Parathyroid adenoma (tissue), 2 donors: ENCODE results near the gene PTGES3.

Experiments
- H2AFZ ChIP-seq: fragments of 300-600 bp; sonication (generic); one replicate; pipeline ENCODE4 v1.7.0; 2017; ENCODE audit warnings: antibody characterized with exemption, mild to moderate bottlenecking
- H3K27ac ChIP-seq: fragments of 300-600 bp; sonication (generic); one replicate; pipeline ENCODE4 v1.7.0; 2017
- H3K27me3 ChIP-seq: fragments of 300-600 bp; sonication (generic); one replicate; pipeline ENCODE4 v1.7.0; 2017; ENCODE audit warnings: low read length; ENCODE audit not compliant: control insufficient read depth, insufficient read depth
- H3K36me3 ChIP-seq: fragments of 300-600 bp; sonication (generic); one replicate; pipeline ENCODE4 v1.7.0; 2017; ENCODE audit warnings: low read length; ENCODE audit not compliant: control insufficient read depth, insufficient read depth
- H3K4me1 ChIP-seq: fragments of 300-600 bp; sonication (generic); one replicate; pipeline ENCODE4 v1.7.0; 2017; ENCODE audit warnings: control low read depth
- H3K4me2 ChIP-seq: fragments of 300-600 bp; sonication (generic); one replicate; pipeline ENCODE4 v1.7.0; 2017; ENCODE audit warnings: low read length
- H3K4me3 ChIP-seq: fragments of 300-600 bp; sonication (generic); one replicate; pipeline ENCODE4 v1.7.0; 2017; ENCODE audit warnings: low read depth, low read length
- H3K79me2 ChIP-seq: fragments of 300-600 bp; sonication (generic); one replicate; pipeline ENCODE4 v1.7.0; 2017; ENCODE audit warnings: control low read depth
- H3K9ac ChIP-seq: fragments of 300-600 bp; sonication (generic); one replicate; pipeline ENCODE4 v1.7.0; 2017; ENCODE audit warnings: mild to moderate bottlenecking
- H3K9me3 ChIP-seq: fragments of 300-600 bp; sonication (generic); one replicate; pipeline ENCODE4 v1.7.0; 2017; ENCODE audit warnings: low read length; ENCODE audit not compliant: control insufficient read depth
- TF ChIP-seq, protein P1 (sequence below): fragments of 300-600 bp; sonication (generic); IDR thresholded peaks from one replicate; pipeline ENCODE4 v1.7.0; 2017; ENCODE audit warnings: antibody characterized with exemption, mild to moderate bottlenecking
- donor health status: primary hyperparathyroidism.

Gene PTGES3

DNA sequence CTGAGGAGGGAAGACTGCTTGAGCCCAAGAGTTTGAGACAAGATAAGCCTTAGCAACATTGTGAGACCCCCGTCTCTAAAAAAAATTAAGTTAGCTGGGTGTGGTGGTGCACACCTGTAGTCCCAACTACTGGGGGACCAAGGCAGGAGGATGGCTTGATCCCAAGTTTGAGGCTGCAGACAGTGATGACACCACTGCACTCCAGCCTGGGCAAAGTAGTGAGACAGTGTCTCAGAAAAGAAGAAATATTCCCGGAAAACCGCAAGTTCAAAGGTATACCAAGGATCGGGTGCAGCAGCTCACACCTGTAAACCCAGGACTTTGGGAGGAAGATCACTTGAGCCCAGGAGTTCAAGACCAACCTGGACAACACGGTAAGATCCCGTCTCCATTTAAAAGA lies 5.8 kb downstream of the PTGES3 start:
- Histone ChIP-seq H2AFZ (no peak overlapping the region), H3K9ac (no peak overlapping the region), H3K9me3 (no peaks in the 10 kb centered on the region), H3K79me2 (peaks cover 67% of the 10 kb centered on the region), H3K4me1 (no peaks in the 10 kb centered on the region), H3K4me3 (no peak overlapping the region), H3K36me3 (no peaks in the 10 kb centered on the region), H3K27ac (no peak overlapping the region), H3K27me3 (no peaks in the 10 kb centered on the region), H3K4me2 (no peak overlapping the region)
- TF ChIP-seq, protein P1, sequence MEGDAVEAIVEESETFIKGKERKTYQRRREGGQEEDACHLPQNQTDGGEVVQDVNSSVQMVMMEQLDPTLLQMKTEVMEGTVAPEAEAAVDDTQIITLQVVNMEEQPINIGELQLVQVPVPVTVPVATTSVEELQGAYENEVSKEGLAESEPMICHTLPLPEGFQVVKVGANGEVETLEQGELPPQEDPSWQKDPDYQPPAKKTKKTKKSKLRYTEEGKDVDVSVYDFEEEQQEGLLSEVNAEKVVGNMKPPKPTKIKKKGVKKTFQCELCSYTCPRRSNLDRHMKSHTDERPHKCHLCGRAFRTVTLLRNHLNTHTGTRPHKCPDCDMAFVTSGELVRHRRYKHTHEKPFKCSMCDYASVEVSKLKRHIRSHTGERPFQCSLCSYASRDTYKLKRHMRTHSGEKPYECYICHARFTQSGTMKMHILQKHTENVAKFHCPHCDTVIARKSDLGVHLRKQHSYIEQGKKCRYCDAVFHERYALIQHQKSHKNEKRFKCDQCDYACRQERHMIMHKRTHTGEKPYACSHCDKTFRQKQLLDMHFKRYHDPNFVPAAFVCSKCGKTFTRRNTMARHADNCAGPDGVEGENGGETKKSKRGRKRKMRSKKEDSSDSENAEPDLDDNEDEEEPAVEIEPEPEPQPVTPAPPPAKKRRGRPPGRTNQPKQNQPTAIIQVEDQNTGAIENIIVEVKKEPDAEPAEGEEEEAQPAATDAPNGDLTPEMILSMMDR, result no peak

DNA sequence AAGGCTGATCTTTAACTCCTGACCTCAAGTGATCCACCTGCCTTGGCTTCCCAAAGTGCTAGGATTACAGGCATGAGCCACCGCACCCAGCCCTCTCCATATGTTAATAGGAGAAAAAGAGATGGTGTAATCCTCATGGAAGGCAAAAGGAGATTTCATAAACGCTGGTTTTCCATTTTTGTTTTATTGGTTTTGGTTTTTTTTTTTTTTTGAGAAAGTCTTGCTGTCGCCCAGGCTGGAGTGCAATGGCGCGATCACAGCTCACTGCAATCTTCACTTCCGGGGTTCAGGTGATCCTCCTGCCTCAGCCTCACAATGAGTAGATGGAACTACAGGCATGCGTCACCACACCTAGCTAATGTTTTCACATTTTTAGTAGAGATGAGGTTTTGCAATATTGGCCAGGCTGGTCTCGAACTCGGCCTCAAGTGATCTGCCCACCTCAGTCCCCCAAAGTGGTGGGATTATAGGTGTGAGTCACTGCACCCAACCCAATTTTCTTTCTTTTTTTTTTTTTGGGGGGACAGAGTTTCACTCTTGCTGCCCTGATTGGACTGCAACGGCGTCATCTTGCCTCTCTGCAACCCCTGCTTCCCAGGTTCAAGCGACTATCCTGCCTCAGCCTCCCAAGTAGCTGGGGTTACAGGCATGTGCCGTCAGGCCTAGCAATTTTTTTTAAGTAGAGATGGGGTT lies 8.1 kb downstream of the PTGES3 start:
- Histone ChIP-seq H3K27ac (no peak overlapping the region), H3K79me2 (peaks cover 79% of the 10 kb centered on the region), H3K36me3 (no peaks in the 10 kb centered on the region), H3K4me3 (no peak overlapping the region), H3K4me1 (no peaks in the 10 kb centered on the region), H3K9me3 (no peaks in the 10 kb centered on the region), H3K4me2 (no peak overlapping the region), H3K9ac (no peak overlapping the region), H3K27me3 (no peaks in the 10 kb centered on the region), H2AFZ (no peak overlapping the region)
- TF ChIP-seq, protein P1, result no peak

DNA sequence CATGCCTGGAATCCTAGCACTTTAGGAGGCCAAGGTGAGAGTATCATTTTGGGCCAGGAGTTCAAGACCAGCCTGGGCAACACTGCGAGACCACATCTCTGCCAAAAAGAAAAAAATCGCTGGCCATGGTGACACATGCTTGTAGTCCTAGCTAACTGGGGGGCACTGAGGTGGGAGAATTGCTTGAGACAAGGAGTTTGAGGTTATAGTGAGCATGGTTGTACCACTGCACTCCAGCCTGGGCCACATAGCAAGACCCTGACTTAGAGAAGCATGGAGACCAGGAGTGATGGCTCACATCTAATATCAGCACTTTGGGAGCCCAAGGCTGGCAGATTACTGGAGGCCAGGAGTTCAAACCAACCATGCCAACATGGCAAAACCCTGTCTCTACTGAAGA lies 9.2 kb downstream of the PTGES3 start:
- TF ChIP-seq, protein P1, result no peak
- no peak overlapping the region for H3K27ac ChIP-seq
- no peak overlapping the region for H3K4me3 ChIP-seq
- no peak overlapping the region for H2AFZ ChIP-seq
- no peak overlapping the region for H3K4me2 ChIP-seq
- H3K36me3 ChIP-seq, result no peaks in the 10 kb centered on the region
- no peaks in the 10 kb centered on the region for H3K9me3 ChIP-seq
- no peaks in the 10 kb centered on the region for H3K4me1 ChIP-seq
- H3K27me3 ChIP-seq, result no peaks in the 10 kb centered on the region
- H3K9ac ChIP-seq, result no peak overlapping the region
- H3K79me2 ChIP-seq, result peaks cover 77% of the 10 kb centered on the region

DNA sequence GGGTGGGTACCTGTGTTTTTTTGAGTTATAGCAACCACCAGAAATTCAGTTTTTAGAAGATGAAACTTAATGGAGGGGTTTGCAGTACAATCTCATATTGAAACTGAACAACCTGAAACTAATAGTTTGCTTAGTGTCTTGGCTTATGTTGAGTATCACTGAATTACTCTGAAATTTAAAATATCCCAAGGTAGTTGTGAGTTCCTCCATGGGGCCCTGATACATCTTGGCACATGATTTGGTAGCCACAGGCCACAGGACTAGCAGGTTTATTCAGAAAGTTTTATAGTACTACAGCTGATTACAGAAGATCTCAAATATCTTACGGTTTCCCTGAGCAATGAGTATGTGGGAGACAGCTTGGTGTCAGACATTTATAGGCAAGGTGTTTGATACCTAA lies 10.4 kb downstream of the PTGES3 start:
- peaks cover 83% of the 10 kb centered on the region for H3K79me2 ChIP-seq
- no peaks in the 10 kb centered on the region for H3K36me3 ChIP-seq
- no peaks in the 10 kb centered on the region for H3K9me3 ChIP-seq
- H3K27ac ChIP-seq, result no peak overlapping the region
- no peaks in the 10 kb centered on the region for H3K27me3 ChIP-seq
- TF ChIP-seq, protein P1, result no peak
- H3K4me1 ChIP-seq, result peaks cover 2% of the 10 kb centered on the region
- no peak overlapping the region for H2AFZ ChIP-seq
- H3K4me3 ChIP-seq, result no peak overlapping the region
- no peak overlapping the region for H3K9ac ChIP-seq
- H3K4me2 ChIP-seq, result no peak overlapping the region
